Stomach (tissue), 9 donors: ENCODE measurements around the gene SLAMF1. TPM values are rescaled to one million over a fixed set of nuclear protein-coding genes. Genes with fewer than 3 reads are reported as not detected.
A peak's percentile ranks its signal among the peaks of the same experiment; 100 is the strongest.
"Not testable (repeated sequence)": the region's sequence is repeated elsewhere in the genome, so short reads cannot be mapped to it uniquely, and the experiment has no call there.

Source experiments
- DNase-seq, 2 donors: peaks; one replicate each; pipeline versions ENCODE4 v3.0.0 to v3.0.0-alpha.2; 2013 to 2019
- H3K27ac ChIP-seq, 5 donors: fragments of 200-600 bp in 4 of 5; sonication (generic) in 4 of 5; one replicate each; pipeline ENCODE4 v1.5.1; 2013 to 2019; ENCODE audit warnings: mild to moderate bottlenecking in 1 of 5, moderate library complexity in 1 of 5
- H3K27me3 ChIP-seq, 3 donors: fragments of 200-600 bp; sonication (generic); one replicate each; pipeline ENCODE4 v1.5.1; 2017 to 2019; ENCODE audit warnings: mixed run types in 1 of 3
- H3K36me3 ChIP-seq, 4 donors: fragments of 200-600 bp; sonication (generic); 1 replicate in 3 of 4; 2 replicates in 1 of 4; pipeline ENCODE4 v1.5.1; 2016 to 2019
- H3K4me1 ChIP-seq, 4 donors: fragments of 200-600 bp; sonication (generic); one replicate each; pipeline ENCODE4 v1.5.1; 2016 to 2019
- H3K4me3 ChIP-seq, 4 donors: fragments of 200-600 bp; sonication (generic) in 3 of 4; one replicate each; pipeline ENCODE4 v1.5.1; 2016 to 2019; ENCODE audit warnings: mild to moderate bottlenecking in 1 of 4
- H3K9me3 ChIP-seq, 4 donors: fragments of 200-600 bp; sonication (generic); one replicate each; pipeline ENCODE4 v1.5.1; 2016 to 2019
- EP300 ChIP-seq: sonication (generic); formaldehyde crosslinking; IDR thresholded peaks from one replicate; pipeline ENCODE4 v1.6.1; 2017; ENCODE audit warnings: antibody characterized with exemption
- POLR2A ChIP-seq, 4 donors: fragments of 450-650 bp; IDR thresholded peaks; one replicate each; pipeline ENCODE4 v1.6.1; 2016; ENCODE audit warnings: antibody characterized with exemption in 4 of 4, control low read depth in 2 of 4, mild to moderate bottlenecking in 1 of 4, moderate library complexity in 1 of 4
- POLR2AphosphoS5 ChIP-seq, 3 donors: sonication (generic); formaldehyde crosslinking; IDR thresholded peaks; one replicate each; pipeline ENCODE4 v1.6.1; 2016; ENCODE audit warnings: antibody characterized with exemption in 3 of 3
- WGBS, 5 donors: extraction: QIAGEN DNeasy Blood & Tissue Kit in 3 of 5; methylation state at CpG; one replicate each; pipeline versions ENCODE4 v1.1.5 to v1.1.7; 2013 to 2018; 5-methylcytosine and 5-hydroxymethylcytosine counted together
- intact Hi-C: fragments of 100-400 bp; cut with DNase I; formaldehyde crosslinking; loops from one replicate; pipeline ENCODE4 v1.15.1; 2023; ENCODE audit warnings: low total_unique reads
- polyA plus RNA-seq, 3 donors: library from polyadenylated mRNA; stranded (reverse); fragments of 200-250 nt; gene quantifications; one replicate each; pipeline ENCODE4 v1.2.3, GENCODE V29; 2013
- total RNA-seq, 5 donors: library from RNA; depleted of rRNA; stranded (reverse); fragments of >200 nt; gene quantifications; one replicate each; pipeline versions ENCODE4 v1.1.0 to v1.2.3, GENCODE V29; 2014 to 2016
- TF ChIP-seq, protein P1 (sequence below), 7 experiments: fragments of 450-650 bp in 4 of 7; fragments of 200-600 bp in 3 of 7; sonication (generic) in 3 of 7; IDR thresholded peaks; one replicate each; pipeline ENCODE4 v1.5.1; 2016 to 2019; ENCODE audit warnings: antibody characterized with exemption in 7 of 7, control low read depth in 2 of 7, mild to moderate bottlenecking in 1 of 7
- donor health status: healthy with polysubstance abuse.
- donor health status: Bipolar disorder and iron deficiency.
- donor health status: healthy.

Gene SLAMF1
- total and polyA plus RNA-seq, 8 donors: 0.12 to 4.1 (median 0.92) TPM; not detected in 3

DNA sequence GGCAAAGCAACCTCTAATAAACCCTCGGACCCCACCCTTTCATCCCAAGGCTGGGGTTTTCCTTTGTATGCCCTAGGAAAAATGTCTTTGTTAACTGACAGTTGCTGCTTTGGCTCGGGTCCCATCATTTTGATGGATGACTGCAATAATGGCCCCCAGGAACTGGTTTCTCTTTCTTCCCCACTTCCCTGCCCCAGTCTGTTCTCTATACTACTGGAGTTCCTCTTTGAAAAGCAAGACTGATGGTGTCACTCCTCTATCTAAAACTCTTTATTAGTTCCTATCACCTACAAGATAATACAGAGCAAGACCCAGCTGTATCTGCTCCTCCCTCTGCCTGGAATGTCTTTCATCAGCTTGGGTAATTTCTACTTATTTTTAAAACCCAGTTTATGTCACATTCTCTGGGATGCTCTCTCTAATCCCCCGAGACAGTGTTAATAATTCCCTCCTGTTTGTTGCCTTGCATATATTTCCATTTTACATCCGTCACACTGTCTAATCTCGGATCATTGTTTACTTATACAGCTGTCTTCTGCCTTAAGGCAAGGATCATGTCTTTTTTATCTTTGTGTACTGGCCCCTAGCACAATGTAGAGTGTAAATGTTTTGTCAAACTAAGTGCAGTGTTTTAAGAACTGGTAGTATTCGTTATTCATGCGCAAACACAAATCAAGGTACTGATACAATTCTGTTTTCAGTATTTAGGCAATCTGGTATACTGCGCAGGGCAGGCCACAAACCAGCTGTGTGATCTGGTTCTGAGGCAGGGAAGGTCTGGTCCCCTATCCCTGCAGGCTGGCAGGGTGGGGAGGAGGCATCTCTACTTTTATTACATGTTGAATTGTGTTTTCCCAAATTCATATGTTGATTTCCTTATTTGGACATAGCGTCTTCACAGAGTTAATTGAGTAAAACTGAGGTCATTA, 16.1 kb downstream of the SLAMF1 start:
- Histone ChIP-seq H3K27ac (no peak overlapping the region), H3K9me3 (no peaks in the 10 kb centered on the region), H3K4me1 (peaks cover 0 to 14% (median 3%) of the 10 kb centered on the region in 4 donors), H3K4me3 (no peak overlapping the region), H3K36me3 (no peaks in the 10 kb centered on the region), H3K27me3 (no peaks in the 10 kb centered on the region)
- TF ChIP-seq POLR2A (IDR thresholded peaks at IDR 0.05) (no peak), POLR2AphosphoS5 (IDR thresholded peaks at IDR 0.05) (no peak), EP300 (no peak)
- TF ChIP-seq, protein P1, sequence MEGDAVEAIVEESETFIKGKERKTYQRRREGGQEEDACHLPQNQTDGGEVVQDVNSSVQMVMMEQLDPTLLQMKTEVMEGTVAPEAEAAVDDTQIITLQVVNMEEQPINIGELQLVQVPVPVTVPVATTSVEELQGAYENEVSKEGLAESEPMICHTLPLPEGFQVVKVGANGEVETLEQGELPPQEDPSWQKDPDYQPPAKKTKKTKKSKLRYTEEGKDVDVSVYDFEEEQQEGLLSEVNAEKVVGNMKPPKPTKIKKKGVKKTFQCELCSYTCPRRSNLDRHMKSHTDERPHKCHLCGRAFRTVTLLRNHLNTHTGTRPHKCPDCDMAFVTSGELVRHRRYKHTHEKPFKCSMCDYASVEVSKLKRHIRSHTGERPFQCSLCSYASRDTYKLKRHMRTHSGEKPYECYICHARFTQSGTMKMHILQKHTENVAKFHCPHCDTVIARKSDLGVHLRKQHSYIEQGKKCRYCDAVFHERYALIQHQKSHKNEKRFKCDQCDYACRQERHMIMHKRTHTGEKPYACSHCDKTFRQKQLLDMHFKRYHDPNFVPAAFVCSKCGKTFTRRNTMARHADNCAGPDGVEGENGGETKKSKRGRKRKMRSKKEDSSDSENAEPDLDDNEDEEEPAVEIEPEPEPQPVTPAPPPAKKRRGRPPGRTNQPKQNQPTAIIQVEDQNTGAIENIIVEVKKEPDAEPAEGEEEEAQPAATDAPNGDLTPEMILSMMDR (IDR thresholded peaks at IDR 0.05): no peak
- 47 to 50% (median 48%) methylated on average over 9 of the region's 9 CpGs for WGBS, 5 donors
- intact Hi-C loops: no loop called here
- no peak for DNase-seq

DNA sequence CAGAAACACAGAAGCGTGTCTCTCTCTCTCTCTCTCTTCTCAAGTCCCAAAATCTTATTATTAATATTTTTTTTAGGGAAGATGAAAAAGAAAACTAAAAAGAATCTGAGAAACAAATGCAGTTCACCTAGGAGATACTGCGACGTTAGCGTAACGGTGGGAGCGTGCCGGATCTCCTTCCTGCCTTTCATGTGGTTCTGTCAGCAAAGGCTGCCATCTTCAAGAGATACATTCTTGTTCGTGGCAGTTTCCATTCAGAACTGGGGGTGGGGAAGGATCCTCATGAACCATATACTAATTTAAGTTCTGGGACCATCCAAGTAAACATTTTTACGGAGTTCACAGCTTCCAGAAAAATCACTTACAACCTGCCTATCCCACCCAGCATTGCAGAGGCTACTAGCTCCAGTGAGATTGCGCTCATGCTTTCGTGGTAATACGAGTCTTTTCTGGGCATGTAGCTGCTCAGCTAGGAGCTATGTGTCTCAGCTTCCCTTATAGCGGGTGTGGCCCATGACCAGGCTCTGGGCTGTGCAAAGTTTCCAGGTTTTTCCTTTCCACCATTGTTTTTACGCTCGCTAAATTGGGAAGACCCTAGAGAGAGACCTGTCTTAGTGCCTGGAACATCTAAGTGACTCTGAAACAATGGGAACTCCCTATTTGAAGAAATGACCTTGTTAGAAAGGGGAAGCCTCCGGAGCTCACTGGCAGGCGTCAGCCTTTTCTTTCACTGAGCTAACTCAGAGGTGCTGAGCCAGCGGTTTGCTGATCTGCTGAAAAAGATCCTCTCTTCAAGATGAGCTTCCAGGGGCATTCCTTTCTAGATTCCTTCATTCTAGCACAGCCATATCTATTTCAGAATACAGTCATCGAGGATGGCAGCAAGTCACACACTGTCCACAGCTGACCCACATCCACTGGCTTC, 17.3 kb downstream of the SLAMF1 start:
- 58 to 83% (median 63%) methylated on average over 19 of the region's 19 CpGs for WGBS, 5 donors
- Histone ChIP-seq H3K27ac (peak overlapping the region in 2 of 5 donors; percentile 29 to 55), H3K4me1 (peaks cover 0 to 14% (median 3%) of the 10 kb centered on the region in 4 donors), H3K36me3 (no peaks in the 10 kb centered on the region), H3K4me3 (no peak overlapping the region), H3K27me3 (no peaks in the 10 kb centered on the region), H3K9me3 (no peaks in the 10 kb centered on the region)
- TF ChIP-seq POLR2A (IDR thresholded peaks at IDR 0.05) (no peak), POLR2AphosphoS5 (IDR thresholded peaks at IDR 0.05) (no peak), EP300 (no peak)
- TF ChIP-seq, protein P1 (IDR thresholded peaks at IDR 0.05): no peak
- intact Hi-C loops: no loop called here
- peak; percentile 41 to 69 for DNase-seq

DNA sequence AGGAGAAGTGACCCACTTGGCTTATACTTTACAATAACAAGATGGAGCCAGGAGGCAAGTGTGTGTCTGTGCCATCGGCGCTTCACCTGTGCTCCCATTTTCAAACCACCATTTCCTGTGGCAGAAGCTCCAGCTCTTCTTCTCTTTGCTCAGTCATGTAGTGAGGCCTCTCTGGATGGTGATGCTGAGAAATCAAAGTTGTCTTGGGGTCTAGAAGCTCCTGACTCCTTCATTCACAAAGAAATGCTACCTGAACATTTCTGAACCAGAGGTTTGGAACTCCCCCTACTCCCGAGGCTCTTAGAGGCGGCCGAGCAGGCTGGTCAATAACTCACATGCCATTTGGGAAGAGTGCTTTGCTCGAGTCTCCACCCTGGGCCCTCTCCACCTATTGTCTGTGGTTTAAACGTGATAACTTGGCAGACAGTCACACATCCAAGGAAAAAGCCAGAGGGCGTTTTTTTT, 18.0 kb downstream of the SLAMF1 start:
- H3K27me3 ChIP-seq: no peaks in the 10 kb centered on the region
- TF ChIP-seq, protein P1 (IDR thresholded peaks at IDR 0.05): no peak
- TF ChIP-seq EP300: no peak
- no peak for TF ChIP-seq POLR2A (IDR thresholded peaks at IDR 0.05)
- no peak for TF ChIP-seq POLR2AphosphoS5 (IDR thresholded peaks at IDR 0.05)
- peaks cover 0 to 14% (median 3%) of the 10 kb centered on the region in 4 donors for H3K4me1 ChIP-seq
- no peaks in the 10 kb centered on the region for H3K9me3 ChIP-seq
- no peak overlapping the region for H3K4me3 ChIP-seq
- intact Hi-C loops: no loop called here
- no peaks in the 10 kb centered on the region for H3K36me3 ChIP-seq
- H3K27ac ChIP-seq: peak overlapping the region in 4 of 5 donors; percentile 13 to 55 (median 40)
- DNase-seq: no peak
- WGBS, 5 donors: 58 to 69% (median 65%) methylated on average over 8 of the region's 8 CpGs

DNA sequence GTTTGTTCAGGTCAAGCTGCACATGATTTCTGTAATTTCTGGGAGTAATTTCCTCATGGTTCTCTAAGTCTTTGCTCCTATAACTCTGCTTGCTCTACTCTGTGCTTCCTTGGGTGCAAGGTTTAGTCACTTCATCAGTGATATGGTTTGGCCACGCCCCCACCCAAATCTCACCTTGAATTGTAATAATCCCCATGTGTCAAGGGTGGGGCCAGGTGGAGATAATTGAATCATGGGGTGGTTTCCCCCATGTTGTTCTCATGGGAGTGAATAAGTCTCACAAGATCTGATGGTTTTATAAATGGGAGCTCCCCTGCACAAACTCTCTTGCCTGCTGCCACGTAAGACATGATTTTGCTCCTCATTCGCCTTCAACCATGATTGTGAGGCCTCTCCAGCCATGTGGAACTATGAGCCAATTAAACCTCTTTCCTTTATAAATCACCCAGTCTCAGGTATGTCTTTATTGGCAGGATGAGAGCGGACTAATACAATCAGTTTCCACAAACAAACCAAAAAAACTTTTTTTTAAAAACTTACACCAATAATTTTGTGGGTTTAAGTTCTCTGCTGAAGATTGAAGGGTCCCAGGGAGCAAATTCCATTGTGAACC, 19.1 kb downstream of the SLAMF1 start:
- not testable (repeated sequence) for DNase-seq

More for the DNA sequence above, 19.1 kb downstream of the SLAMF1 start:
- H3K27ac ChIP-seq, intact Hi-C loops, H3K4me3 ChIP-seq, H3K9me3 ChIP-seq, H3K36me3 ChIP-seq, H3K27me3 ChIP-seq: not testable (repeated sequence)
- peaks cover 0 to 14% (median 3%) of the 10 kb centered on the region in 4 donors for H3K4me1 ChIP-seq
- WGBS, 5 donors: 82 to 94% (median 86%) methylated on average over 4 of the region's 4 CpGs
